Activated naive CD4-positive, alpha-beta T cell treated with anti-CD3 and anti-CD28 coated beads, Interleukin-2, amount 50 U/mL, for 72 hours (primary cell): Measurements from ENCODE around the gene ADCY9. TPM values are rescaled to one million over a fixed set of nuclear protein-coding genes. Genes with fewer than 3 reads are reported as not detected.
"Not testable (repeated sequence)": the region's sequence is repeated elsewhere in the genome, so short reads cannot be mapped to it uniquely, and the experiment has no call there.

ENCODE experiments used
- ATAC-seq, 2 donors: fragments of 150-1000 bp; cut with Tn5 transposase; 2 replicates each; pipeline ENCODE4 v1.10.0; 2021; ENCODE audit warnings: mild to moderate bottlenecking in 2 of 2, moderate library complexity in 2 of 2
- DNase-seq, 2 donors: peaks; one replicate each; pipeline ENCODE4 v3.0.0; 2021 to 2022; ENCODE audit warnings: low spot score in 2 of 2
- H3K27ac Mint-ChIP-seq, 2 donors: one replicate each; pipeline ENCODE4 v1.8.0; 2022; ENCODE audit warnings: mild to moderate bottlenecking in 2 of 2, mixed read lengths in 2 of 2
- H3K36me3 Mint-ChIP-seq, 2 donors: one replicate each; pipeline ENCODE4 v1.8.0; 2022; ENCODE audit warnings: mixed read lengths in 2 of 2
- H3K9me3 Mint-ChIP-seq, 2 donors: one replicate each; pipeline ENCODE4 v1.8.0; 2022; ENCODE audit warnings: mixed read lengths in 2 of 2
- total RNA-seq, 2 donors: library from RNA; stranded (reverse); gene quantifications; one replicate each; pipeline ENCODE4 v1.2.3, GENCODE V29; 2022

ADCY9 gene
- total RNA-seq = 1 to 10 TPM; 4.8 to 8.9 TPM

- Mint-ChIP-seq H3K9me3 (no peaks in the 10 kb centered on the region), H3K36me3 (peaks cover 7 to 13% of the 10 kb centered on the region in 2 donors), H3K27ac (peak within 1 kb of the TSS in 1 of 2 donors; percentile 75)
- DNase-seq (peak; percentile 81 to 86), ATAC-seq (peak; percentile 84 to 85)
These were observed at the start of gene ADCY9 for GRCh38 chr16:4116325-4117249. ADCY9 (minus strand) TSS chr16:4116442; CDS start chr16:4115442, 1,000 bp downstream.

DNA sequence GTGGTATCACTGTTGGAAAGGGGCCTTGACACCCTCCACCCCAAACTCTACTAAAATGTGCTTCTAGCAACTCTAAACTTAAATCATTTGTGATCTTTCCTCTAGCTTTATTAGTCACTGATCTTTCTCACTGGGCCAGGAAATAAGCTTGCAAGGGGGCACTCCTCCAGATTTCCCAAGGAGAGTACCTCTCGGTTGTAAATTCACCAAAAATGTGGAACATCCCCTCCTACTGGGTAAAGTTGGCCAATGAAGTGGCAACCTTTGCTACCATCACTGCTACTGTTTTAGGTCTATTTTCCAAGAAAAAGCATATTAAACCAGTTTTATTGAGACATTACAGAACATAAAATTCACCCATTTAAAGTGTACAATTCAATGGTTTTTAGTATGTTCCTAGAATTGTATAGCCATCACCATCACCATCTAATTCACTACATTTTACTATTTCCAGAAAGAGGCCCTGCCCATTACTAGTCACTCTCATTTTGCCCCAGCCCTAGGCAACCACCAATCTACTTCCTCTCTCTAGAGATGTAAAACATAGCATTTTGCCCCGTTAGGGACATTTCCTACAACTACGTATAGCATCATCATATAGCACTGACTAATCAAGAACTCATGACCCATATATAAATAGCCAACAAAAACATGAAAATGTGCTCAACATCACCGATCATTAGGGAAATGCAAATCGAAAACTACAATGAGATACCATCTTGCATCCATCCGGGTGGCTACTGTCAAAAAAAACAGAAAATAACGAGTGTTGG, 44.6 kb upstream of the ADCY9 start:
- Mint-ChIP-seq H3K36me3 (no peaks in the 10 kb centered on the region), H3K9me3 (no peaks in the 10 kb centered on the region), H3K27ac (no peak overlapping the region)
- DNase-seq (no peak), ATAC-seq (peak; percentile 41 to 64)

- no peak for ATAC-seq
- H3K27ac Mint-ChIP-seq = no peak overlapping the region
- no peak for DNase-seq
- H3K9me3 Mint-ChIP-seq = no peaks in the 10 kb centered on the region
- H3K36me3 Mint-ChIP-seq = no peaks in the 10 kb centered on the region
These were observed 43.5 kb upstream of the ADCY9 start for GRCh38 chr16:4159726-4160125.

GRCh38 chr16:4158143-4159093, 42.2 kb upstream of the ADCY9 start:
- Mint-ChIP-seq H3K27ac (no peak overlapping the region), H3K9me3 (no peaks in the 10 kb centered on the region), H3K36me3 (no peaks in the 10 kb centered on the region)
- ATAC-seq (no peak), DNase-seq (no peak)

DNA sequence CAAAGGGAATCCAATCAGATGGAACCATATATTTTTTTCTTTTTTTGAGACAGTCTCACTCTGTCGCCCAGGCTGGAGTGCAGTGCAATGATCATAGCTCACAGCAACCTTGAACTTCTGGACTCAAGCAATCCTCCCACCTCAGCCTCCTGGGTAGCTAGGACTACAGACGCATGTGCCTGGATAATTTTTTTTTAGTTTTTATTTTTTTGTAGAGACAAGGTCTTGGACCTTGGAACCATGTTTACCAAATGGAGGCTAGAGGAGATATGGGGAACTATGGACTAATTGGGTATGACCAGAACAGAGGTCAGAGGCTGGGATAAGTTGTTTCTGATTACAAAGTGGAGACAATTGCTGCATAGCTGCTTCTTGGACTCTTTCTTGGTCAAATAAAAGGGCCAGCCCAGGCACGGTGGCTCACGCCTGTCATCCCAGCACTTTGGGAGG, 41.2 kb upstream of the ADCY9 start:
- Mint-ChIP-seq H3K9me3 (no peaks in the 10 kb centered on the region), H3K36me3 (no peaks in the 10 kb centered on the region), H3K27ac (no peak overlapping the region)
- ATAC-seq (no peak), DNase-seq (no peak)

DNA sequence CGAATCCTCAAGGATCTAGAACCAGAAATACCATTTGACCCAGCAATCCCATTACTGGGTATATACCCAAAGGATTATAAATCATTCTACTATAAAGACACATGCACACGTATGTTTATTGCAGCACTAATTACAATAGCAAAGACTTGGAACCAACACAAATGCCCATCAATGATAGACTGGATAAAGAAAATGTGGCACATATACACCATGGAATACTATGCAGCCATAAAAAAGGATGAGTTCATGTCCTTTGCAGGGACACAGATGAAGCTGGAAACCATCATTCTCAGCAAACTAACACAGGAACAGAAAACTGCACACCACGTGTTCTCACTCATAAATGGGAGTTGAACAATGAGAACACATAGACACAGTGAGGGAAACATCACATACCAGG, 40.3 kb upstream of the ADCY9 start:
- not testable (repeated sequence) for ATAC-seq, DNase-seq, H3K27ac Mint-ChIP-seq, H3K9me3 Mint-ChIP-seq, H3K36me3 Mint-ChIP-seq

DNA sequence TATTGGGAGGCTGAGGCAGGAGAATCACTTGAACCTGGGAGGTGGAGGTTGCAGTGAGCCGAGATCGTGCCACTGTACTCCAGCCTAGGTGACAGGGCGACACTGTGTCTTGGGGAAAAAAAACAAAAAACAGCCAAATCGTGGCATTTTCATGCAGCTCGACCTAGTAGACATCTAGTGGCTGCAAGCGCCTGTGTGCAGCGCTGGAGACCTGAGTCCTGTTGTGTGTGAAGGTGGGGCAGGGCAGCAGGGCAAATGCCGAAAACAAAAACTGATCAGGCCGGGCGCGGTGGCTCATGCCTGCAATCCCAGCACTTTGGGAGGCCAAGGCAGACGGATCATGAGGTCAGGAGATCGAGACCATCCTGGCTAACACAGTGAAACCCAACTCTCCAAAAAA, 37.1 kb upstream of the ADCY9 start:
- not testable (repeated sequence) for ATAC-seq, H3K36me3 Mint-ChIP-seq, H3K9me3 Mint-ChIP-seq, DNase-seq
- H3K27ac Mint-ChIP-seq = peak overlapping the region in 1 of 2 donors; percentile 36

GRCh38 chr16:4152267-4152666, 36.0 kb upstream of the ADCY9 start:
- H3K27ac Mint-ChIP-seq = no peak overlapping the region
- H3K9me3 Mint-ChIP-seq = no peaks in the 10 kb centered on the region
- ATAC-seq (no peak), DNase-seq (no peak)
- no peaks in the 10 kb centered on the region for H3K36me3 Mint-ChIP-seq

- ATAC-seq (no peak), DNase-seq (no peak)
- Mint-ChIP-seq H3K36me3 (no peaks in the 10 kb centered on the region), H3K9me3 (no peaks in the 10 kb centered on the region), H3K27ac (no peak overlapping the region)
These were observed 31.0 kb upstream of the ADCY9 start for GRCh38 chr16:4147236-4147635.

- peak in 1 of 2 donors; percentile 28 for ATAC-seq
- Mint-ChIP-seq H3K36me3 (no peaks in the 10 kb centered on the region), H3K9me3 (peaks cover 0 to 5% of the 10 kb centered on the region in 2 donors), H3K27ac (no peak overlapping the region)
- no peak for DNase-seq
These were observed 26.0 kb upstream of the ADCY9 start for GRCh38 chr16:4142268-4142667.

GRCh38 chr16:4141604-4142003, 25.4 kb upstream of the ADCY9 start:
- H3K9me3 Mint-ChIP-seq = peaks cover 0 to 5% of the 10 kb centered on the region in 2 donors
- DNase-seq (no peak), ATAC-seq (no peak)
- no peaks in the 10 kb centered on the region for H3K36me3 Mint-ChIP-seq
- peak overlapping the region in 1 of 2 donors; percentile 88 for H3K27ac Mint-ChIP-seq

DNA sequence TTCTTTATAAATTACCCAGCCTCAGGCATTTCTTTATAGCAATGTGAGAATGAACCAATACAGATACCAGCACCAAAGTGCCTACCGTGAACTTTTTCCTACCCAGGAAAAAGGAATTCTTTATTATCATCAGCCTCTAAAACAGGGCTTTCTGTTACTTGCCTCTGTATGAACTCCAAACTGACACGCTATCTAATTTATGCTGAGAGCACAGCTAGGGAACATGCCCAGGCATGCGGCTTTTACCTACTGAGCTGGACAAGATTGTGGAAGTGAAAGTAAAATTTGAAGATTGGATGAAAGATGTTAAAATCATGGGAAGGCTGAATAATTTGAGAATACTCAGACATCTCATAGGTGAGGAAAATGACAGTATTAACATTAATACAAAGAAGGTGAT, 24.4 kb upstream of the ADCY9 start:
- DNase-seq = no peak
- Mint-ChIP-seq H3K36me3 (no peaks in the 10 kb centered on the region), H3K27ac (peak overlapping the region in 1 of 2 donors; percentile 88), H3K9me3 (peaks cover 0 to 5% of the 10 kb centered on the region in 2 donors)
- peak in 1 of 2 donors; percentile 65 for ATAC-seq

DNA sequence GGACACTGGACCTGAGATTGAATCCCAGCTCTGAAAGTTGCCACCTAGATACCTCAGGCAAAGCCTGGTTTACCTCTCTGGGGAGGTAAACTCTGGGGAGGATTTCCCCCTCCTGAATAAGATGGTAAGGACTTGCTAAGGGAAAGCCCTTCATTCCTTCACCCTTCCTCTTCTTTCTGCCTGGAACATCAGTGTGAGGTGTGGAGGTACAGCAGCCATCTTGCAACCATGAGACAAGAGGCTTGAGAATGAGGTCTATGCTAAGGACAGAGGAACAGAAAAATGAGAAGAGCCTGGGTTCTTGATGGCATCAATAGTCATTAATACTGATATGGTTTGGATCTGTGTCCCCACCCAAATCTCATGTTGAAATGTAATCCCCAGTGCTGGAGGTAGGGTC, 23.7 kb upstream of the ADCY9 start:
- Mint-ChIP-seq H3K9me3 (peaks cover 0 to 5% of the 10 kb centered on the region in 2 donors), H3K36me3 (no peaks in the 10 kb centered on the region), H3K27ac (peak overlapping the region; percentile 3 to 88)
- ATAC-seq (no peak), DNase-seq (no peak)

GRCh38 chr16:4138713-4139112, 22.5 kb upstream of the ADCY9 start:
- H3K9me3 Mint-ChIP-seq = peaks cover 0 to 5% of the 10 kb centered on the region in 2 donors
- DNase-seq (no peak), ATAC-seq (no peak)
- no peaks in the 10 kb centered on the region for H3K36me3 Mint-ChIP-seq
- H3K27ac Mint-ChIP-seq = peak overlapping the region in 1 of 2 donors; percentile 88

- Mint-ChIP-seq H3K36me3 (no peaks in the 10 kb centered on the region), H3K9me3 (peaks cover 0 to 5% of the 10 kb centered on the region in 2 donors), H3K27ac (peak overlapping the region; percentile 5 to 7)
- ATAC-seq = no peak
- no peak for DNase-seq
These were observed 21.2 kb upstream of the ADCY9 start for GRCh38 chr16:4137438-4137837.

DNA sequence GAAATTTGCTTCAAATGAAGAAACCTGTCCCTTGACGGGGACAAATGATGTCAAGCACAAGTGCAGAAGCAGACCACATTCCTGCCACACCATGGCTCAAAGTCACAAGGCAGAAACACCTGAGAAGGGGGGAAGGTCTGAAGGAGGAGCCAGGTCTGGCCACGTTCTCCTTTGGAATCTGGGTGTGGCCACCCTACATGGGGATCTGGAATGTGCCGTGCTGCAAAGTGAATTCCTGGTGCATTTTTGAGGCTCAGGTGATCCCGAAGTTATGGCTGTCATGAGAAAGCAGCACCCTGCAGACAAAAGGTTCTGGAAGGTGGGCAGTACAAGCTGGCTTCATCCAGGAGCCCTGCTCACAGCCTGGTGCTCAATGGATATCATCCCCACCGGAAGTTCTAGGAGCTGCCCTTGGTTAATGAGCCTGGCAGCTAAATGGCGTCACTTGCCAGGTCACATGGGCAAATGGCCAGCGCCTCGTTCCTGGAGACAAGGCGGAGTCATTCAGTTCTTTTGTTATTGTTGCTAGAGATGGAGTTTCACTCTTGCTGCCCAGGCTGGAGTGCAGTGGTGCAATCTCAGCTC, 20.1 kb upstream of the ADCY9 start:
- H3K27ac Mint-ChIP-seq = no peak overlapping the region
- ATAC-seq (no peak), DNase-seq (no peak)
- H3K36me3 Mint-ChIP-seq = no peaks in the 10 kb centered on the region
- peaks cover 0 to 5% of the 10 kb centered on the region in 2 donors for H3K9me3 Mint-ChIP-seq
